Choroid plexus epithelial cell (primary cell): ENCODE data around the gene ZNF587B.
A peak's percentile ranks its signal among the peaks of the same experiment; 100 is the strongest.
"Not testable (repeated sequence)": the region's sequence is repeated elsewhere in the genome, so short reads cannot be mapped to it uniquely, and the experiment has no call there.

Experiments used
- DNase-seq: peaks from one replicate; pipeline ENCODE4 v3.0.0-alpha.2; 2010; ENCODE audit warnings: low read depth
- H3K4me3 ChIP-seq: 2 replicates; pipeline ENCODE4 v1.5.1; 2011; ENCODE audit warnings: low read depth, mild to moderate bottlenecking, control low read depth, low read length, moderate library complexity
- CTCF ChIP-seq: conservative IDR thresholded peaks from 2 replicates; pipeline ENCODE4 v1.5.1; 2011; ENCODE audit warnings: low read depth, mild to moderate bottlenecking, control low read depth, inconsistent platforms, low read length, moderate library complexity

Gene ZNF587B

GRCh38 chr19:57802269-57802668 lies 27.8 kb upstream of the ZNF587B start:
- H3K4me3 ChIP-seq: no peak overlapping the region
- DNase-seq: no peak
- TF ChIP-seq CTCF: no peak

- no peak for DNase-seq
- TF ChIP-seq CTCF: no peak
- peak overlapping the region; percentile 77 for H3K4me3 ChIP-seq
These were observed 26.9 kb upstream of the ZNF587B start for GRCh38 chr19:57803265-57803593.

- peak; percentile 80 for DNase-seq
- no peak for TF ChIP-seq CTCF
- peak overlapping the region; percentile 77 for H3K4me3 ChIP-seq
These were observed 26.3 kb upstream of the ZNF587B start for GRCh38 chr19:57803594-57804325.

- no peak overlapping the region for H3K4me3 ChIP-seq
- peak; percentile 56 for DNase-seq
- no peak for TF ChIP-seq CTCF
These were observed 22.6 kb upstream of the ZNF587B start for GRCh38 chr19:57807541-57807940.

GRCh38 chr19:57810410-57811295 lies 19.4 kb upstream of the ZNF587B start:
- not testable (repeated sequence) for DNase-seq, H3K4me3 ChIP-seq

GRCh38 chr19:57812226-57812625 lies 17.9 kb upstream of the ZNF587B start:
- H3K4me3 ChIP-seq: no peak overlapping the region
- no peak for TF ChIP-seq CTCF
- DNase-seq: no peak

- H3K4me3 ChIP-seq, DNase-seq: not testable (repeated sequence)
These were observed 16.9 kb upstream of the ZNF587B start for GRCh38 chr19:57812975-57813820.
